Measurements from ENCODE around the gene CDK11A.
"Not testable (repeated sequence)": the region's sequence is repeated elsewhere in the genome, so short reads cannot be mapped to it uniquely, and the experiment has no call there.

The CDK11A gene

DNA sequence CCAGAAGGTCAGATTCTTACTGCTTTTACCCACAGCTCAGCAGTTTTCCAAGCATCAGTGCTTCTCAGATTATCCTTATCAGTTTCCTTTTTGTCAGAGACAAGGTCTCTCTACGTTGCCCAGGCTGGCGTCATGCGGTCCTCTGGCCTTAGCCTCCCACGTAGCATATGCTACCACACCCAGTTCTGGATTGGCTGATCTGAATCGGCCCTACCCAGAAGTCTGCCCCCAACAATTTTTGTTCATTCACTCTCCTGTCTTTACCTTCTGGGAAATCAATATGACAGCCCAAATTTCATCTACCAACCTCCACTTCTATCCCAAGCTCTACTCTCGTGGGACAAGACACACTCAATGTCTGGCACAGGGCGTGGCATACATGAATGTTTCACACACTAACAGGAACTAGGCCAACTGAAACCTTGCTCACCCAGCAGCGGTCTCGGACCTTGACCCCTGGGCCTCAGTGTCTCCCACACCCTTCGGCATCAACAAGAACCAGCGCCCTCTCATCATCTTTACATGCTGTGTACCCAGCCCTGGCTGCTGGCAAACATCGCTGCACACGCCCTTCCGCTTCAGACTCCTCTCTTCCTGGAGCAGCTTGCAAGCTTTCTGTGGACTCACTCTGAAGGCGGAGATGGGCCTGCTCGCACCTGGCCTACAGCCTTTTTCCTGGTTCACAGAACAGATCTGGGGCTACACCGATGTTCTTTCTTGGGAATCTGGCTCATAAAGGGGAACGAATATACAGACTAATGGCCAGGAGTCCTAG lies 8.9 kb downstream of the CDK11A start:
- not testable (repeated sequence) for DNase-seq

GRCh38 chr1:1707897-1708296 lies 16.3 kb downstream of the CDK11A start:
- DNase-seq = not testable (repeated sequence)

DNA sequence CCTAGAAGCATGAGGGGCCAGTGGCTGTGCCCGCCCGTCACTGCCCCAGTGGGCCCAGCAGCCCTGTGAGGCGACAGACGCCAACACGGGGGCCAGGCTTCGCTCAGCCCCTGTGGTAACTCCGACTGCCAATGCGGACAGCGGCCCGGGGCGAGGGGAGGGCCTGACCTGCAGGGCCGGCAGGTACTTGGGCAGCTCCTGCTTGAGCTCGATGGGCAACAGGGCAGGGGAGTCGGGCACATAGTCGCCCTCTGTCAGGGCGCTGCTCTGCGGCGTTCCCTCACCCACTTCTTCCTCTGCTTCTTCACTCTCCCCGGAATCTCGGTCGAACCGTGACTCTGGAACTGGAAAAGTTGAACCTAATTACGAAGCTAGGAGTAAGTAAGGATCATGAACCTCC lies 16.9 kb downstream of the CDK11A start:
- DNase-seq = not testable (repeated sequence)

DNA sequence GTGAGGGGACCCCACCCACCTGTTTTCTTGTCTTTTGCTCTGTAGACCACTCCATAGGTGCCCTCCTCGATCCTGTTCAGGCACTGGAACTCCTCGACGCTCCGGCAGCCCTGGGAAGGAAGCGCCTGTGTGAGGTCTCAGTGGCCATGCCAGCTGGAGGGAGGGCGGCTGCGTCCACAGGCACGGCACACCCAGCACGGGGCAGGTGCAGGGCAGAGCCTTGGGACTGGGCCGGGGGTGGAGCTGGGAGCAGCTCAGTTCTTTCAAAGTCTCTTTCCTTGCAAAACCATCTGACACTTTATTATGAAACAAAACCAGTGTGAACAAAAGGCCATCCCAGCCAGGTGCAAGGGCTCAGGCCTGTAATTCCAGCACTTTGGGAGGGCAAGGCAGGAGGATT lies 18.5 kb downstream of the CDK11A start:
- DNase-seq = not testable (repeated sequence)

- DNase-seq = not testable (repeated sequence)
Observed at GRCh38 chr1:1704284-1704957, 19.7 kb downstream of the CDK11A start.

- DNase-seq = no peak
Observed at GRCh38 chr1:1703796-1704195, 20.4 kb downstream of the CDK11A start.

DNA sequence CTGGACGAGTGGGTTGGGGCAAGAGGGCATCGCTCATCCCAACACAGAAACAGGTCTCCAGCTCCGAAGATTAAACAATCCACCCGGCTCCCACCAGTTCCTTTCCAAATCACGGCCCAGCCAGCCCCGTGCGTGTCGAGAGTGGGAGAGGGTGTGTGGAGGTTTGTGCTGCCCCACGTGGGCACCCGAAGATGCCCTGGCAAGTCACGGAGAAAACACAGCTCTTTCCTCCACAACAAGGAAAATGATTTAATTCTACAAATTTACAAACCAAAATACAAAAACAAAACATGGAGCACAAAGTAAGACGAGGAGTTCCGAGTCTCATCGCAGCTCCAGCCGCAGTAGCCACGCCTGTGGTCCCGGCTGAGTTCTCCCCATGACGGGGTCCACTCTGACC lies 21.7 kb downstream of the CDK11A start:
- not testable (repeated sequence) for DNase-seq

DNA sequence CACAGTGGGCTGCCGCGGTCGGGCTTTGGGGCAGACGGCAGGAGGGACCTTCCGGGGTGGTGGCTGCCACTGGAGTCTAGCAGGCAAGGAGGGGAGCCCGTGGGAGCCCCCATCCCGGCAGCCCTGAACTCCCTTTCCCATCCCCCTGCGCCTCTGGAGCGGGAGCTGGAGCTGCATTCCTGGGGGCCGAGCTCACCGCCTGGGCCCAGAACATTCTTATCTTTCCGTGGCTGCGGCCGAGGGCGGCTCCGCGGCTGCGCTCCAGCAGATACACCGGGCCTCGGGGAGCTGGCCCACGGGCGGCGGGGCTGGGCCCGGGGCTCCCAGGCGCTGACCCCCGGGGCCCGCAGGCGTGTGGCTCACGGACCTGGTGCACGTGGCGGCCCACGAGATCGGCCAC lies 23.6 kb downstream of the CDK11A start:
- DNase-seq = not testable (repeated sequence)

DNA sequence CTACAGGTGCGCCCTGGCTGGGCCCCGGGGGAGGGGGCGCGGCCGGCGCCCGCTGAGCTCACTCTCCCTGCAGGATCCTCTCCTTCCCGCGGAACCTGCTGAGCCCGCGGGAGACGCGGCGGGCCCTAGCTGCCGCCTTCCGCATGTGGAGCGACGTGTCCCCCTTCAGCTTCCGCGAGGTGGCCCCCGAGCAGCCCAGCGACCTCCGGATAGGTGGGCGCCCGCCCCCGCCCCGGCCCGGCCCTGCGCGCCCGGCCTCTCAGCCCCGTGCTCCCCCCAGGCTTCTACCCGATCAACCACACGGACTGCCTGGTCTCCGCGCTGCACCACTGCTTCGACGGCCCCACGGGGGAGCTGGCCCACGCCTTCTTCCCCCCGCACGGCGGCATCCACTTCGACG lies 24.1 kb downstream of the CDK11A start:
- DNase-seq = not testable (repeated sequence)

GRCh38 chr1:1699061-1699460 lies 25.1 kb downstream of the CDK11A start:
- DNase-seq = not testable (repeated sequence)

DNA sequence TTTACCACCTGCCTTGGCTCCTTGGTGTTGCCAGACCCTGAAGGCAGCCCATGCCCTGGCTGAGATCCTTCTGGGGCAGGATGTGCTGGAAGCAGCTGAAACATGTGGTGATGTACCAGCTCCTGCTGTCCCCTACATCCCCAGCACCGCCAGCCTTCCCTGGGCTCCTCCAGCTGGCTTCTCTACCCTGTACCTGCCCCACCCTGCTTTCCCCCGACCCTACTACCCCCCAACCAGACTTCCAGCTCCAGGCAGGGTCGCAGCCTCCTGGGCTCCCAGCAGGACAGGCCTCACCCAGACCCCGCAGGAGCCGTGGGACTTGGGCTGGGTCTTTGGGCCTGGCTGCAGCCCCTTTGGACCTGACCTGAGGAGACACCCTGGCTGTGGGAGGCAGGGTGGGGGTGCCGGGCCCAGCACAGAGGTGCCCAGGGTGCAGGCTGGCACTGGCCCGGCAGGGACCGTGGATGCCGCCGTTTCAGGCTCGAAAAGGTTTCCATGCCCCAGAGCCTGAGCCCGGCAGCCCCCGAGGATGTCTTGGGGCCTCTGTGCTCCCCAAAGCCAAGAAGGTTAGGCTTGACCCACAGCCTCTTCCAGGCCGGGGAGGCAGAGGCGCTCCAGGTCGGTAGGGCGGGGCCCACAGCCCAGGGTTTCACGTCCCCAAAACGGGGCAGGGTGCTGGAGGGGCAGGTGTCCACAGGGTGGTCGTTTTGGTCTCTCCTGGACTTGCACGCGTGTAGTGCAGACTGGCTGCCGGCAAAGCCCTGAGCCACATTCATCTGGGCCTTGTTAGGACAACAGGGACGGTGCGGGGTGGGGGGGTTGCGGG lies 26.6 kb downstream of the CDK11A start:
- not testable (repeated sequence) for DNase-seq

DNA sequence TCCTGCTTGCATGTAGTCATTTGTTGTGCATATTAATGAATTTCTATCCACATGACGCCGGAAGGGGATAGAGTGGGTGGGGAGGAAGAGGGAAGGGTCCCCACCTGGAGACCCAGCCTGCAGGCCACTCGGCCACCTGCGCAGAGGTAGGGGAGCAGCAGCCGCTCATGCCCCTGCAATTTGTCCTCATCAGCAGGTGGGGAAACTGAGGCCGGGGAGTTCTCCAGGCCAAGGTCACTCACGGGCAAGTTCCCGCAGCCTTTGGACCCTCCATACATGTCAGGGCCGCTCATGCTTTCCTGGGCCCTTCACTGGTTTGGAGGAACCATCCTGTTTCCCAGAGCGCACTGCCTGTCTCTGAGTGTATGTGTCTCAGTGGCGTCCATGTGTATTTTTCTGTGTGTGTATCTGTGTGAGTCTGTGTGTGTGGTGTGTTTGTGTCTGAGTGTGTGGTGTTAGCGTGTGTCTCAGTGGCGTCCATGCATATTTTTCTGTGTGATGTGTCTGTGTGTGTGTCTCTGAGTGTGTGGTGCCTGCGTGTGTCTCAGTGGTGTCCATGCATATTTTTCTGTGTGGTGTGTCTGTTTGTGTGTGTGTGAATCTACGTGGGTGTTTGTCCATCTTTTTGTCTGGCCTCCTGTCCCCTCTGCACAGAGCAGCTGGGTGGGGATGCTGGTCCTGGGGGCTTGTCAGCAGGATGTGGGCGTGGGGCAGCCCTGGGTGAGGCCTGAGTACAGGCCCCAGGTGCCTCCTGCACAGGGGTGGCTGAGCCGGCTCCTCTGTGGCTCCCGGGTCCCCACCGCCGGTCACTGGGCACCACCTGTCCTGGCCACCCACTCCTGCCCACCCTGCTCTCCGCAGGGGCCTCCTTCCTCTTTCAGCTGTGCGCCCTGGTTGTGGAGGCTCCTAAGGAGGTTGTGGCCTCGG lies 27.5 kb downstream of the CDK11A start:
- DNase-seq = not testable (repeated sequence)

DNA sequence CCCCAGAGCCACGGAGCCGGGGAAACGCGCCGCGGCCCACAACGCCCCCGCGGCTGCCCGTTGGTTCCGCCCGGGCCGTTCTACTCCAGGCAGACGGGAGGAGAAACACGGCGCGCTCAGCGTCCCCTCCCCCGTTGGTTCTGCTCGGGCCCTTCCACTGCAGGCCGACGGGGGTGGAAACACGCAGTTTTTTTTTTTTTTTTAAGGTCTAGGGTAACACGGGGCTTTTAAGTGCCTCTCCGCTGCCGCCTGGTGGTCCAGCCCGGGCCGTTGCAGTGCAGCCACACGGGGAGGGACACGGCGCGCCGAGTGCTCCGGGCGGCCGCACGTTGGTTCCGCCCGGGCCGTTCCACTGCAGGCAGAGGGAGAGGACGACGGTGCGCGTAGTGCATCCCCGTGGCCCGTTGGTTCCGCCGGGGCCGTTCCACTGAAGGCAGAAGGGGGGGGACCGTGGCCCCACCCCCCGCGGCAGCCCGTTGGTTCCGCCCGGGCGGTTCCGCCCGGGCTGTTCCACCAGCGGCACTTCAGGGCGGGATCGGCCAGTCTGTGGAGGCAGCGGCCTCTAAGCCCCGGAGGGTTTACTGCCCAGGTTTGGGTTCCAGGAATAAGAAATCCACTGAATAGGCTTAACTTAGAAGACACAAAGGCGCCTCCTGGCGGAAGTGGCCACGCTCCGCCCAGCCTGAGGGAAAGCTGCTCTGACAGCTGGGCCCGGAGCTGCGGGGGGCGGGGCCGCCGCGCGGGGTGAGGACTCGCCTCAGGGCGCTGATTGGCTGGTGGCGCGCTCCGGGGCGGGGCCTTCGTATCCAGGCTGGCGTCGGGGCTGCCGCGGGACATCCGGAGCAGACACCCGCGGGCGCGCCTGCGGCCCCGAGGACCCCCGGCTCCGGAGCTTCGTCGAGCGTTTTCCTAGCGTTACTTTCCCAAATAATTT lies 31.2 kb downstream of the CDK11A start, which contains the start of gene SLC35E2B:
Gene SLC35E2B, minus strand, starts transcription at position 82 of the 934 bp plus-strand sequence. CDS start 16,096 bp downstream, outside the sequence.
- peak; percentile 94 for DNase-seq

DNA sequence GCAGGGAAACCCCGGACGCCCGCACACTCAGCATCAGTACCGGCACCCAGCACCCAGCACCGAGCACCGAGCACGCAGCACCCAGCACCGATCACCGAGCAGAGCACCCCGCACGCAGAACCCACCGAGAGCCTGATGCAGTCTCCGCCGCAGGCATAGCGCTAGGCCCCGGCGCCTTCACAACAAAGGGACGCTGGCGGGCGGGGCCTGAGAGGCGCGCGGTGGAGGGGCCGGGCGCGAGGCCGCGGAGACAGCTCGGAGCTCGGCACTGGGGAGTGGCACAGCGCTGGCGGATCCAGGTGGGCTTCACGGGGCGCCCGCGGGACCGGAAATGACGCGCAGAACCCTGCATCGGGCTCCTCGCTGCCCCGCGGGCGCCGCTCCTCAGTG lies 31.8 kb downstream of the CDK11A start:
- peak; percentile 84 for DNase-seq

DNA sequence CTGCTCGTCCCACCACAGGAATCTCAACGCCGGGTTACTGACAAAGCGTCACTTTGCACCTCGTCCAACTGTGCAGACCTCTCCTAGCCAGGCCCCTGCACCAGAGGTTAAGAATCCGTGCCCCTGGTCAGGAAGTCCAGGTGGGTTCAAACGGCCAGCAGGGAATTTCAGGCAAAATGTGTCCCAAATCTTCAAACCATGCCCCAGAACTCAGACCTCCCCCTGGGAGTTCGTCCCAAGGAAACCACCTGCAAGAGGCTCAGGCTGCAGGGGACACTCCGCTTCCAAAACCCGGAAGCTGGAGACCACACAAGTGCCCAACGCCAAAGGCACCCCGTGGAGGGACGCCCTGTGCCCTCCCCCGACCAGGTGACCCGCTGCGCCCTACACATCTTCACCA lies 32.7 kb downstream of the CDK11A start:
- DNase-seq = not testable (repeated sequence)

DNA sequence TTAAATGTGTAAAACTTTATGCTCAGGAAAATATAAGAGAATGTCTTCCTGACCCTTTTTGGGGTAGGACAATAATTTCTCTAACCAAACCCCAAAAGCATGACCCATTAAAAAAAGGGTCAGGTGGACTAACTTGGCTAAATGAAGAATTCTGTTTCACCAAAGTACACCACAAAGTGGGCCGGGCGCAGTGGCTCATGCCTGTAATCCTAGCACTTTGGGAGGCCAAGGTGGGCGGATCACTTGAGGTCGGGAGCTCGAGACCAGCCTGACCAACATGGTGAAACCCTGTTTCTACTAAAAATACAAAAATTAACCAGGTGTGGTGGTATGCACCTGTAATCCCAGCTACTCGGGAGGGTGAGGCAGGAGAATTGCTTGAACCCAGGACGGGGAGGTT lies 34.6 kb downstream of the CDK11A start:
- DNase-seq = not testable (repeated sequence)

DNA sequence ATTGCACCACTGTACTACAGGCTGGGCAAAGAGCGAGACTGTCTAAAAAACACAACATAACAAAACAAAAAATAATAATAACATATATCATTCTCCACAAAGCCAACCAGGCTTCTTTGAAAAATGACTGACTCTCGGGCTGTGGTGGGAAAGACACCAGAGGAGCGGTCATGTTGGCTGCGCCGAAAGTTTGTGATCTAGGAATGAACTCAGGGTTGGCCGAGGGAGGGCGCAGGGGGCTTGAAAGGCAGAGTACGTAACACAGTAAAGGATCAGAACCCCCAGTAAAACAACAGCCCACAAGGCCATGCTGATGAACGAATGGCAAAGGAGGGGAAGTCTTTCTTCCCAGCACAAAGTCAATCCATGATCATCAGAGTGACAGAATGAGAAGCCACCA lies 36.3 kb downstream of the CDK11A start:
- DNase-seq = no peak

DNA sequence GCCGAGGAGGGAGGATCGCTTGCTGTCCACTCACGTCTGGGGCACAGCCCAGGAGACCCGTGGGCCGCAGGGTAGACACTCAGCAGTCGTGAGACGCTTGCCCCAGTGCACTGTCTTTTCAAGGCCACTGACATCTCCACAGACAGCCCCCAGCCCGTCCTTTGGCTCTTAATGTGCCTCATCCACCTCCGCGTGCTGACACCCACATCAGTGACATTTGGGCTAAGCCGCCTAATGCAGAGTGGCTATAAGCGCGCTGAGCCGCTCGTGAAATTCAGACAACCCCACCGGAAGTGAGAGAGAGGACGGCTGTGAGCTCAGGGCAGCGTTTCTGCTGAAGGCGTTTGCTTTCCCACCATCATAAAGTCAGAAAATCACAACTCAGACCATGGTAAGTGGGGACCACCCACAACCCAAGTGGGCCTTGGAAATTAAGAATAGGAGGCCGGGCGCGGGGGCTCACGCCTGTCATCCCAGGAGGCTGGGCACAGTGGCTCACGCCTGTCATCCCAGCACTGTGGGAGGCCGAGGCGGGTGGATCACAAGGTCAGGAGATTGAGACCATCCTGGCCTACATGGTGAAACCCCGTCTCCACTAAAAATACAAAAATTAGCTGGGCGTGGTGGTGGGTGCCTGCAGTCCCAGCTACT lies 40.0 kb downstream of the CDK11A start:
- no peak for DNase-seq

GRCh38 chr1:1683104-1683905 lies 40.9 kb downstream of the CDK11A start:
- DNase-seq = no peak

DNA sequence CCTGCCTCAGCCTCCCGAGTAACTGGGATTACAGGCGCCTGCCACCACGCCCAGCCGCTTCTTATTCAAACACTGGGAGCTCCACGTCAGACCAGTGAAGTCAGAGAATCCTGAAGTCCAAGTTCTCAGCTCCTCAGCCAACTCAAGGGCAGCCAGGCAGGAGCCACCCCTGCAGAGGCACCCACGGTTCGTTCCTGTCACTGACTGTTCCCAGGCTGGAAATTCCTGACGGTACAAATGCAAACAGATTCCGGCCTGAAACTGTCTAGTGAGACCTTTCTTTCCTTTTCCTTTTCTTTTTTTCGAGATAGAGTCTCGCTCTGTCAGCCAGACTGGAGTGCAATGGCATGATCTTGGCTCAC lies 43.3 kb downstream of the CDK11A start:
- DNase-seq = no peak
